ENCODE results near the gene NEXN. TPM values are rescaled to one million over a fixed set of nuclear protein-coding genes. Genes with fewer than 3 reads are reported as not detected.

The NEXN gene
- total and polyA plus RNA-seq, 2 of the 13 experiments (the other 11 are each of a cell fraction or from before 2014, with no cell fraction given) = 0.07 to 0.97 TPM

DNA sequence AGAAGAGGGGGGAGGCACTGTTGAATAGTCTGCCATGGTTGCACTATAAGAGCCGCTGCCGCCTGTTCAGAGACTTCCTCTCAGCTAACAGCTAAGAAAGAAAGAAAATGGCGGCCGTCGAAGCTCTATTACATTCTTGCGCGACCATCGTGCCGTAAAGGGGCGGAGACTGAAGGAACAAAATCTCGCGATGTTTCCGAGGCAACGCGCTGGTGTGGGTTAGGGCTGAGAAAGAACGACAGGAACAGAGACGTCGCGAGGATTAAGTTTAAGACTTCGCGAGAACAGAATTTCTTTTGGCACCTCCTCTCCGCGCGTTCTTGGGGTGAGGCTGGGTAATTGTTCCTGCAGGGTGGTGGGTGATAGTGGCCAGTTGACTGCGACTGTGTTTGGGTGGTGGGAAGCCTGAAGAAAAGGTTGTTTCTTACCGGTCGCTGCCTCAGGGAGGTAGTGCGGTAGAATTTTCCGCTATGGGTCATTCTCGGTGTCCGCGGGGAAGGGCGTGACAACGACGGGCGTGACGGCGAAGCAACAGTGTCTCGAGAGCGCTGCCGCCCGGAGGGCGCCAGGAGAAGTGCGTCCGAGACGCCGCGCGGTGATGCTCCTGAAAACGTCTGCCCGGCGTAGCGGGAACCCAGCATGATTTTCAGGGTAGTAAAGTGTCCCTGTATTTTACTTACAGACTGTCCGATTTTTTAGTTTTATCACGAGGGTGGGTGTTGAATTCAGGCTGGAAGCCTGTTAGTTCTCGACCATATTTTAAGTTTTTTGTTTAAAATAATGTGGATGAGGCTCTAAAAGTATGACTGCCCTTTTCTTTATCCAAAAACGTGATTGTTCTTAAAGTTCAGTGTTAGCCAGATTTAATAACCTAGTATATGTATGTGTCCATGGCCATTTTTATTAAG, 90.8 kb downstream of the NEXN start, which contains the start of gene FUBP1 (continued):
- TF ChIP-seq, protein P1, sequence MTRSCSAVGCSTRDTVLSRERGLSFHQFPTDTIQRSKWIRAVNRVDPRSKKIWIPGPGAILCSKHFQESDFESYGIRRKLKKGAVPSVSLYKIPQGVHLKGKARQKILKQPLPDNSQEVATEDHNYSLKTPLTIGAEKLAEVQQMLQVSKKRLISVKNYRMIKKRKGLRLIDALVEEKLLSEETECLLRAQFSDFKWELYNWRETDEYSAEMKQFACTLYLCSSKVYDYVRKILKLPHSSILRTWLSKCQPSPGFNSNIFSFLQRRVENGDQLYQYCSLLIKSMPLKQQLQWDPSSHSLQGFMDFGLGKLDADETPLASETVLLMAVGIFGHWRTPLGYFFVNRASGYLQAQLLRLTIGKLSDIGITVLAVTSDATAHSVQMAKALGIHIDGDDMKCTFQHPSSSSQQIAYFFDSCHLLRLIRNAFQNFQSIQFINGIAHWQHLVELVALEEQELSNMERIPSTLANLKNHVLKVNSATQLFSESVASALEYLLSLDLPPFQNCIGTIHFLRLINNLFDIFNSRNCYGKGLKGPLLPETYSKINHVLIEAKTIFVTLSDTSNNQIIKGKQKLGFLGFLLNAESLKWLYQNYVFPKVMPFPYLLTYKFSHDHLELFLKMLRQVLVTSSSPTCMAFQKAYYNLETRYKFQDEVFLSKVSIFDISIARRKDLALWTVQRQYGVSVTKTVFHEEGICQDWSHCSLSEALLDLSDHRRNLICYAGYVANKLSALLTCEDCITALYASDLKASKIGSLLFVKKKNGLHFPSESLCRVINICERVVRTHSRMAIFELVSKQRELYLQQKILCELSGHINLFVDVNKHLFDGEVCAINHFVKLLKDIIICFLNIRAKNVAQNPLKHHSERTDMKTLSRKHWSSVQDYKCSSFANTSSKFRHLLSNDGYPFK (CRISPR knock-in tag; IDR thresholded peaks at IDR 0.05; ENCODE audit: borderline replicate concordance) = peak; percentile 57; the same call in 1 of the 2 replicates
- TF ChIP-seq ZSCAN25 (CRISPR knock-in tag; IDR thresholded peaks at IDR 0.05) = no peak
- peak; percentile 15 for TF ChIP-seq TEAD3 (CRISPR knock-in tag; optimal IDR thresholded peaks at IDR 0.05; ENCODE audit: borderline replicate concordance)
- no peak for TF ChIP-seq ZNF850 (CRISPR knock-in tag; conservative IDR thresholded peaks at IDR 0.05)
- TF ChIP-seq NFYC (CRISPR knock-in tag; IDR thresholded peaks at IDR 0.05) = no peak
- peak; percentile 32; the same call in 1 of the 2 replicates for TF ChIP-seq SIX1 (CRISPR knock-in tag; IDR thresholded peaks at IDR 0.05; ENCODE audit: borderline replicate concordance)
- no peak for TF ChIP-seq GABPA (IDR thresholded peaks at IDR 0.05; ENCODE audit: low read depth, low read length)
- 0 out of 2 replicates have a peak, but pooled peaks have one; percentile 4 for TF ChIP-seq GABPA (CRISPR knock-in tag; IDR thresholded peaks at IDR 0.05; ENCODE audit: low read depth)
- TF ChIP-seq ZNF205 (CRISPR knock-in tag; IDR thresholded peaks at IDR 0.05) = no peak
- TF ChIP-seq PAWR (CRISPR knock-in tag; IDR thresholded peaks at IDR 0.05; ENCODE audit: borderline replicate concordance) = no peak
- TF ChIP-seq, protein P2, sequence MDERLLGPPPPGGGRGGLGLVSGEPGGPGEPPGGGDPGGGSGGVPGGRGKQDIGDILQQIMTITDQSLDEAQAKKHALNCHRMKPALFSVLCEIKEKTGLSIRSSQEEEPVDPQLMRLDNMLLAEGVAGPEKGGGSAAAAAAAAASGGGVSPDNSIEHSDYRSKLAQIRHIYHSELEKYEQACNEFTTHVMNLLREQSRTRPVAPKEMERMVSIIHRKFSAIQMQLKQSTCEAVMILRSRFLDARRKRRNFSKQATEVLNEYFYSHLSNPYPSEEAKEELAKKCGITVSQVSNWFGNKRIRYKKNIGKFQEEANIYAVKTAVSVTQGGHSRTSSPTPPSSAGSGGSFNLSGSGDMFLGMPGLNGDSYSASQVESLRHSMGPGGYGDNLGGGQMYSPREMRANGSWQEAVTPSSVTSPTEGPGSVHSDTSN (CRISPR knock-in tag; IDR thresholded peaks at IDR 0.05) = no peak
- peak; percentile 81 for TF ChIP-seq TAF1 (CRISPR knock-in tag; IDR thresholded peaks at IDR 0.05)
- TF ChIP-seq, protein P3, sequence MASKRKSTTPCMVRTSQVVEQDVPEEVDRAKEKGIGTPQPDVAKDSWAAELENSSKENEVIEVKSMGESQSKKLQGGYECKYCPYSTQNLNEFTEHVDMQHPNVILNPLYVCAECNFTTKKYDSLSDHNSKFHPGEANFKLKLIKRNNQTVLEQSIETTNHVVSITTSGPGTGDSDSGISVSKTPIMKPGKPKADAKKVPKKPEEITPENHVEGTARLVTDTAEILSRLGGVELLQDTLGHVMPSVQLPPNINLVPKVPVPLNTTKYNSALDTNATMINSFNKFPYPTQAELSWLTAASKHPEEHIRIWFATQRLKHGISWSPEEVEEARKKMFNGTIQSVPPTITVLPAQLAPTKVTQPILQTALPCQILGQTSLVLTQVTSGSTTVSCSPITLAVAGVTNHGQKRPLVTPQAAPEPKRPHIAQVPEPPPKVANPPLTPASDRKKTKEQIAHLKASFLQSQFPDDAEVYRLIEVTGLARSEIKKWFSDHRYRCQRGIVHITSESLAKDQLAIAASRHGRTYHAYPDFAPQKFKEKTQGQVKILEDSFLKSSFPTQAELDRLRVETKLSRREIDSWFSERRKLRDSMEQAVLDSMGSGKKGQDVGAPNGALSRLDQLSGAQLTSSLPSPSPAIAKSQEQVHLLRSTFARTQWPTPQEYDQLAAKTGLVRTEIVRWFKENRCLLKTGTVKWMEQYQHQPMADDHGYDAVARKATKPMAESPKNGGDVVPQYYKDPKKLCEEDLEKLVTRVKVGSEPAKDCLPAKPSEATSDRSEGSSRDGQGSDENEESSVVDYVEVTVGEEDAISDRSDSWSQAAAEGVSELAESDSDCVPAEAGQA (IDR thresholded peaks at IDR 0.05; ENCODE audit: low read depth) = peak; percentile 91
- TF ChIP-seq, protein P3 (CRISPR knock-in tag; IDR thresholded peaks at IDR 0.05; ENCODE audit: borderline replicate concordance) = no peak
- no peak for TF ChIP-seq KLF9 (CRISPR knock-in tag; IDR thresholded peaks at IDR 0.05; ENCODE audit: low read depth)
- TF ChIP-seq, protein P4, sequence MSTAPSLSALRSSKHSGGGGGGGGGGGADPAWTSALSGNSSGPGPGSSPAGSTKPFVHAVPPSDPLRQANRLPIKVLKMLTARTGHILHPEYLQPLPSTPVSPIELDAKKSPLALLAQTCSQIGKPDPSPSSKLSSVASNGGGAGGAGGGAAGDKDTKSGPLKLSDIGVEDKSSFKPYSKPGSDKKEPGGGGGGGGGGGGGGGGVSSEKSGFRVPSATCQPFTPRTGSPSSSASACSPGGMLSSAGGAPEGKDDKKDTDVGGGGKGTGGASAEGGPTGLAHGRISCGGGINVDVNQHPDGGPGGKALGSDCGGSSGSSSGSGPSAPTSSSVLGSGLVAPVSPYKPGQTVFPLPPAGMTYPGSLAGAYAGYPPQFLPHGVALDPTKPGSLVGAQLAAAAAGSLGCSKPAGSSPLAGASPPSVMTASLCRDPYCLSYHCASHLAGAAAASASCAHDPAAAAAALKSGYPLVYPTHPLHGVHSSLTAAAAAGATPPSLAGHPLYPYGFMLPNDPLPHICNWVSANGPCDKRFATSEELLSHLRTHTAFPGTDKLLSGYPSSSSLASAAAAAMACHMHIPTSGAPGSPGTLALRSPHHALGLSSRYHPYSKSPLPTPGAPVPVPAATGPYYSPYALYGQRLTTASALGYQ (CRISPR knock-in tag; IDR thresholded peaks at IDR 0.05) = peak; percentile 14; the same call in 1 of the 2 replicates
- TF ChIP-seq PCBP1 (IDR thresholded peaks at IDR 0.05; ENCODE audit: borderline replicate concordance, low read depth, low read length) = no peak
- no peak for TF ChIP-seq FOXK2 (IDR thresholded peaks at IDR 0.05)

Measured in HepG2 (cell line).